Colonic mucosa (tissue), 4 donors: ENCODE measurements around the gene PAAF1. TPM values are rescaled to one million over a fixed set of nuclear protein-coding genes. Genes with fewer than 3 reads are reported as not detected.

ENCODE experiments used
- DNase-seq: peaks from one replicate; pipeline ENCODE4 v3.0.0-alpha.2; 2020
- H3K27ac ChIP-seq: fragments of 200-600 bp; one replicate; pipeline ENCODE4 v1.8.0; 2021
- H3K27me3 ChIP-seq: fragments of 200-600 bp; one replicate; pipeline ENCODE4 v1.8.0; 2021
- H3K36me3 ChIP-seq: fragments of 200-600 bp; one replicate; pipeline ENCODE4 v1.8.0; 2021
- H3K4me1 ChIP-seq: fragments of 200-600 bp; one replicate; pipeline ENCODE4 v1.8.0; 2021; ENCODE audit warnings: mild to moderate bottlenecking
- H3K4me3 ChIP-seq: fragments of 200-600 bp; one replicate; pipeline ENCODE4 v1.8.0; 2021
- H3K9ac ChIP-seq, 2 donors: one replicate each; pipeline ENCODE4 v1.7.0; 2013; ENCODE audit warnings: control low read depth in 2 of 2, low read depth in 2 of 2, low read length in 2 of 2
- H3K9me3 ChIP-seq: fragments of 200-600 bp; one replicate; pipeline ENCODE4 v1.8.0; 2021
- intact Hi-C: fragments of 100-400 bp; cut with DNase I; formaldehyde crosslinking; loops from one replicate; pipeline ENCODE4 v1.14.1; 2022
- total RNA-seq, 2 donors: library from RNA; stranded (reverse); fragmentation: NEBNext Ultra II Directional in 1 of 2; extraction: Animal tissue kit (Norgen Biotek cat#: 25700) in 1 of 2; gene quantifications; one replicate each; pipeline ENCODE4 v1.2.1, GENCODE V29; 2021
- TF ChIP-seq, protein P1 (sequence below): fragments of 200-600 bp; IDR thresholded peaks from one replicate; pipeline ENCODE4 v1.8.0; 2022; ENCODE audit warnings: antibody characterized with exemption, mild to moderate bottlenecking
- donor health status: healthy.
- donor health status: DM: no; HTN: no; CAD: no.
- donor health status: DM: no; HTN: no; CAD: no.

PAAF1 gene
- total RNA-seq, 2 donors from 2014 or later = 13.2 to 17.8 TPM

GRCh38 chr11:73949912-73950311 is 73.1 kb downstream of the PAAF1 start:
- Histone ChIP-seq H3K27me3 (no peaks in the 10 kb centered on the region), H3K27ac (no peak overlapping the region), H3K9ac (no peak overlapping the region), H3K9me3 (no peaks in the 10 kb centered on the region), H3K4me1 (no peaks in the 10 kb centered on the region), H3K4me3 (no peak overlapping the region), H3K36me3 (no peaks in the 10 kb centered on the region)
- intact Hi-C loops = no loop called here
- TF ChIP-seq, protein P1, sequence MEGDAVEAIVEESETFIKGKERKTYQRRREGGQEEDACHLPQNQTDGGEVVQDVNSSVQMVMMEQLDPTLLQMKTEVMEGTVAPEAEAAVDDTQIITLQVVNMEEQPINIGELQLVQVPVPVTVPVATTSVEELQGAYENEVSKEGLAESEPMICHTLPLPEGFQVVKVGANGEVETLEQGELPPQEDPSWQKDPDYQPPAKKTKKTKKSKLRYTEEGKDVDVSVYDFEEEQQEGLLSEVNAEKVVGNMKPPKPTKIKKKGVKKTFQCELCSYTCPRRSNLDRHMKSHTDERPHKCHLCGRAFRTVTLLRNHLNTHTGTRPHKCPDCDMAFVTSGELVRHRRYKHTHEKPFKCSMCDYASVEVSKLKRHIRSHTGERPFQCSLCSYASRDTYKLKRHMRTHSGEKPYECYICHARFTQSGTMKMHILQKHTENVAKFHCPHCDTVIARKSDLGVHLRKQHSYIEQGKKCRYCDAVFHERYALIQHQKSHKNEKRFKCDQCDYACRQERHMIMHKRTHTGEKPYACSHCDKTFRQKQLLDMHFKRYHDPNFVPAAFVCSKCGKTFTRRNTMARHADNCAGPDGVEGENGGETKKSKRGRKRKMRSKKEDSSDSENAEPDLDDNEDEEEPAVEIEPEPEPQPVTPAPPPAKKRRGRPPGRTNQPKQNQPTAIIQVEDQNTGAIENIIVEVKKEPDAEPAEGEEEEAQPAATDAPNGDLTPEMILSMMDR = no peak
- no peak for DNase-seq

- no peak within 1 kb of the TSS for H3K9ac ChIP-seq
- H3K27ac ChIP-seq = no peak within 1 kb of the TSS
- no peak for DNase-seq
- H3K4me1 ChIP-seq = no peaks in the 10 kb centered on the region
- H3K36me3 ChIP-seq = no peaks in the 10 kb centered on the region
- no peak within 1 kb of the TSS for H3K4me3 ChIP-seq
- TF ChIP-seq, protein P1 = no peak
- no peaks in the 10 kb centered on the region for H3K27me3 ChIP-seq
- H3K9me3 ChIP-seq = no peaks in the 10 kb centered on the region
- intact Hi-C loops = no loop called here
Measured at GRCh38 chr11:73950869-73951710, 74.3 kb downstream of the PAAF1 start, which contains the start of gene DNAJB13. Gene DNAJB13, plus strand, starts transcription at chr11:73951026. Its CDS starts 44 bp downstream, at chr11:73951070.

- H3K9ac ChIP-seq = no peak overlapping the region
- H3K4me1 ChIP-seq = no peaks in the 10 kb centered on the region
- TF ChIP-seq, protein P1 = no peak
- H3K27me3 ChIP-seq = no peaks in the 10 kb centered on the region
- no peaks in the 10 kb centered on the region for H3K36me3 ChIP-seq
- no peak for DNase-seq
- no peak overlapping the region for H3K27ac ChIP-seq
- intact Hi-C loops = no loop called here
- H3K9me3 ChIP-seq = no peaks in the 10 kb centered on the region
- no peak overlapping the region for H3K4me3 ChIP-seq
Measured at GRCh38 chr11:73951797-73952196, 75.0 kb downstream of the PAAF1 start.

DNA sequence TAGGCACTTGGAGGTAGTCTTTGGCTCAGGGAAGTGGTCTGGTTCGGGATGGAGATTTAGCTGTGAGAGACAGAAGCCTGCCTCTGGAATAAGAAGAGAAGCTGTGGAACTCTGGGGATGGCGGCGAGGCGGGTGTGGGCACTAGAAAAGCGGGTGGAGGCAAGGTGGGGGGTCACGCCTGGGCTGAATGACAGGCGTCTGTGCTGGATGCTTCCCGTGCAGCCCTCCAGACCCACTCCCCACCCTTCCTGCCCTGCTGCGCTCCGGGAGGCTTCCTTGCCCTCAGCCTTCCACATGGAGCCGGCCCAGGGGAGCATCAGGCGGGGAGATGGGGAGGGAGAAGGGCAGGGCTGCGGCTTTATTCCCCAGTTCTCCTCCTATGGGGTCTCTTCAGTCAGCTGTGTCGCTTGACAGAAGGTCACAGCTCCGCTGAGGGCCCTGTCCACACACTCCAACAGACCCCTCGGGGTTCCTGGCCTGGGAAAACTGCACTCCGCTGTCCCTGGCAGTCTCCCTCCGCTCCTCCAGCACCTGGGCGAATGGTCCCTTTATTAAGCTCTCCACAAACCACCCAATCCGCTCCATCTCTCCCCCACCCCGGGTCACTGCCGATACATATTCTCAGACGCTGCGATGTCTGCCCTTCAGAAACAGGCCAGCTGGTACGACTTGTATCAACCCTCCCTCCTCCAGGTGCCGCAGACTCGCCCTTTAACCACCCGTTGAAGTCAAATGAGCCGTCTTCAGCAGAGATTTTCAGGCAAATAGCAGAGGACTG is 80.3 kb downstream of the PAAF1 start:
- Histone ChIP-seq H3K27me3 (no peaks in the 10 kb centered on the region), H3K36me3 (no peaks in the 10 kb centered on the region), H3K4me3 (no peak overlapping the region), H3K4me1 (no peaks in the 10 kb centered on the region), H3K9me3 (no peaks in the 10 kb centered on the region), H3K9ac (no peak overlapping the region), H3K27ac (no peak overlapping the region)
- TF ChIP-seq, protein P1 = no peak
- intact Hi-C loops = no loop called here
- DNase-seq = no peak

- TF ChIP-seq, protein P1 = no peak
- H3K4me3 ChIP-seq = no peak overlapping the region
- no peaks in the 10 kb centered on the region for H3K4me1 ChIP-seq
- intact Hi-C loops = no loop called here
- no peak overlapping the region for H3K9ac ChIP-seq
- H3K27ac ChIP-seq = no peak overlapping the region
- no peaks in the 10 kb centered on the region for H3K9me3 ChIP-seq
- no peaks in the 10 kb centered on the region for H3K27me3 ChIP-seq
- no peaks in the 10 kb centered on the region for H3K36me3 ChIP-seq
- DNase-seq = no peak
Measured at GRCh38 chr11:73957654-73958361, 81.0 kb downstream of the PAAF1 start.
